IPS-15b (cell line): Measurements from ENCODE around the gene SGCD.
"Not testable (repeated sequence)": the region's sequence is repeated elsewhere in the genome, so short reads cannot be mapped to it uniquely, and the experiment has no call there.

Experiments used
- H3K27me3 ChIP-seq: one replicate; pipeline ENCODE4 v1.6.1; 2013; ENCODE audit warnings: low read length; ENCODE audit not compliant: control insufficient read depth, insufficient read depth
- H3K36me3 ChIP-seq: one replicate; pipeline ENCODE4 v1.6.1; 2013; ENCODE audit warnings: low read length; ENCODE audit not compliant: control insufficient read depth, insufficient read depth
- H3K4me1 ChIP-seq: one replicate; pipeline ENCODE4 v1.6.1; 2013; ENCODE audit warnings: mild to moderate bottlenecking, low read length; ENCODE audit not compliant: control insufficient read depth, insufficient read depth
- H3K4me3 ChIP-seq: one replicate; pipeline ENCODE4 v1.5.1; 2013; ENCODE audit warnings: low read depth, low read length
- H3K9ac ChIP-seq: one replicate; pipeline ENCODE4 v1.6.1; 2013; ENCODE audit warnings: low read depth, mild to moderate bottlenecking, low read length
- H3K9me3 ChIP-seq: one replicate; pipeline ENCODE4 v1.6.1; 2013; ENCODE audit warnings: mild to moderate bottlenecking, low read length; ENCODE audit not compliant: control insufficient read depth, insufficient read depth

SGCD gene

GRCh38 chr5:156589946-156590216 lies 262.9 kb downstream of the SGCD start:
- H3K27me3 ChIP-seq, result no peaks in the 10 kb centered on the region
- H3K9ac ChIP-seq, result no peak overlapping the region
- no peaks in the 10 kb centered on the region for H3K9me3 ChIP-seq
- H3K4me3 ChIP-seq, result no peak overlapping the region
- no peaks in the 10 kb centered on the region for H3K4me1 ChIP-seq
- H3K36me3 ChIP-seq, result no peaks in the 10 kb centered on the region

DNA sequence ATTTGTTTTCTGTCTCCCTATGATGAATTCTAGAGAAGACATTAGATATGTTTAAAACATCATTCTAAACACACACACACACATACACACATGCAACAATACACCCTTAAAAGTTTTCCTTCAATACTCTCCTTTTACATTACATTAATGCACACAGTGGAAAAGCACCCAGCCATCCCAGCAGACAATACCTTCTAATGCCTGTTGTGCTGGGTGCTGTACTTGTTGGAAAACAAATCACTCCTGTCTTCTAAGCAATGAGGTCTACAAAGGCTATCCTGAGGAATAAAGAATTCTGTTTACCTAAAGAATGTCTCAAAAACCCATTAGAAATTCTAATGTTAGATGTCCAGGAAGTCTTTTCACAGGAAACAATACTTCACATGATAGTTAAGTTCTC lies 264.0 kb downstream of the SGCD start:
- Histone ChIP-seq H3K9ac (no peak overlapping the region), H3K9me3 (no peaks in the 10 kb centered on the region), H3K4me3 (no peak overlapping the region), H3K27me3 (no peaks in the 10 kb centered on the region), H3K4me1 (no peaks in the 10 kb centered on the region), H3K36me3 (no peaks in the 10 kb centered on the region)

DNA sequence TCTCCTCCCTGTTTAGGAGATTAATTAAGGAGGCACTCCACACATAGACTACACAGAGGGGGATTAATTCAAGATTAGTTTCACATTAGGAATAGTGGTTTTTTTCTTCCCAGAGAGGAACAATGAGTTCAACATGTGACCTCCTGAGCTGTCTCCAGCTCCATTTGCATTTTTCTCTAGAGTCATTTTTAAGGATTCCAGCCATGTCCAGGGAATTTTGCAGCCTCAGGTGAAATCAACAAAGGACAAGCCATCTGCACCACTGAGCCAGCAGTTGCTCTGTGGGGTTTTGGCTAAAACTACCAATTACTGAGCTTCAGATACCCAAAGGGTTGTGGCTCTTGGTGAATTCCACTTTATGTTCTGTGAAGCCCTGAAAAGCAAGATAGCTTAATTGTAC lies 264.7 kb downstream of the SGCD start:
- Histone ChIP-seq H3K4me3 (no peak overlapping the region), H3K27me3 (no peaks in the 10 kb centered on the region), H3K36me3 (no peaks in the 10 kb centered on the region), H3K4me1 (no peaks in the 10 kb centered on the region), H3K9ac (no peak overlapping the region), H3K9me3 (no peaks in the 10 kb centered on the region)

DNA sequence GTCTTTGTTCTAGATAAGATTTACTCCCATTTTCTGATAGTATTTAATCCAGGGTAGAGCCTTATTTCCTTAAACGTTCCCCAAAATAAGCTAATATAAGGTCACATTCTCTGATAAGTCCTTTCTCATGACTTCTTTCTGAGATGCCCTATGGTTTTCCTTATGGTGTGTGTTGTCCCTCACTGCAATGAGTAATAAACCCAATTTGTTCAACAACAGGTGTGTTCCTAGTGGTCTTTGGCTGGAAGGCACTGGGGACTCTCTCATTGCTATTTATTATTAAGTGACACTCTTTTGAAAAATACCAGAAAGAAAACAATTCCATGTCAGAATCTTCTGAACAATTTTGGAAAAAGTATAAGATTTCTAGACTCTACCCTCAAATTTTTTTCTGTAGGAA lies 266.6 kb downstream of the SGCD start:
- no peaks in the 10 kb centered on the region for H3K36me3 ChIP-seq
- no peaks in the 10 kb centered on the region for H3K27me3 ChIP-seq
- no peak overlapping the region for H3K9ac ChIP-seq
- no peaks in the 10 kb centered on the region for H3K9me3 ChIP-seq
- no peak overlapping the region for H3K4me3 ChIP-seq
- no peaks in the 10 kb centered on the region for H3K4me1 ChIP-seq

DNA sequence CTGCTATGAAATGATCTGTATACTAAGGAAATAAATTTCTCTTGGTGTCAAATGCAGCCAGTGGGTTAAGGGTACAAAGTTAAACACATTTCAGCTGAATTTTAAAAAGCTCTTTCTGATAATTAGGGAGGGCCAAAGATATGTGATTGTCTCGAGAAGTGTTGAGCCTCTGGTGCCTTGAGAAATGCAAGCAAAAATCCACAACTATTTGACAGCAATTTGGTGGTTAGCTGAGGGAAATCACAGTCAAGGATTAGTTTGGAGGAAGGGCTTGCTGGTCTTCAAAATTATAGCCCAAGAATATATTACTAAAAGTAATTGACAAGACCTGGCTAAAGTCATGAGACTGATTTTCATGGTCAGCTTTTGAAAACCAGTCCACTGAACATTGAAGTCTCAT lies 267.4 kb downstream of the SGCD start:
- no peaks in the 10 kb centered on the region for H3K9me3 ChIP-seq
- H3K4me1 ChIP-seq, result no peaks in the 10 kb centered on the region
- H3K4me3 ChIP-seq, result no peak overlapping the region
- H3K27me3 ChIP-seq, result no peaks in the 10 kb centered on the region
- no peaks in the 10 kb centered on the region for H3K36me3 ChIP-seq
- no peak overlapping the region for H3K9ac ChIP-seq

GRCh38 chr5:156595132-156595787 lies 268.3 kb downstream of the SGCD start:
- Histone ChIP-seq H3K9ac (no peak overlapping the region), H3K4me1 (no peaks in the 10 kb centered on the region), H3K36me3 (no peaks in the 10 kb centered on the region), H3K27me3 (no peaks in the 10 kb centered on the region), H3K9me3 (no peaks in the 10 kb centered on the region), H3K4me3 (no peak overlapping the region)

GRCh38 chr5:156597276-156597675 lies 270.3 kb downstream of the SGCD start:
- Histone ChIP-seq H3K4me1 (no peaks in the 10 kb centered on the region), H3K9ac (no peak overlapping the region), H3K9me3 (no peaks in the 10 kb centered on the region), H3K27me3 (no peaks in the 10 kb centered on the region), H3K36me3 (no peaks in the 10 kb centered on the region), H3K4me3 (no peak overlapping the region)

GRCh38 chr5:156598964-156599363 lies 272.0 kb downstream of the SGCD start:
- H3K9ac ChIP-seq, result no peak overlapping the region
- no peaks in the 10 kb centered on the region for H3K27me3 ChIP-seq
- H3K36me3 ChIP-seq, result no peaks in the 10 kb centered on the region
- no peaks in the 10 kb centered on the region for H3K4me1 ChIP-seq
- no peaks in the 10 kb centered on the region for H3K9me3 ChIP-seq
- H3K4me3 ChIP-seq, result no peak overlapping the region

GRCh38 chr5:156610582-156610981 lies 283.6 kb downstream of the SGCD start:
- not testable (repeated sequence) for H3K9me3 ChIP-seq, H3K4me1 ChIP-seq, H3K36me3 ChIP-seq, H3K9ac ChIP-seq, H3K27me3 ChIP-seq, H3K4me3 ChIP-seq

- H3K27me3 ChIP-seq, result no peaks in the 10 kb centered on the region
- no peaks in the 10 kb centered on the region for H3K36me3 ChIP-seq
- no peak overlapping the region for H3K4me3 ChIP-seq
- H3K9ac ChIP-seq, result no peak overlapping the region
- H3K9me3 ChIP-seq, result no peaks in the 10 kb centered on the region
- H3K4me1 ChIP-seq, result no peaks in the 10 kb centered on the region
Observed at GRCh38 chr5:156615901-156616300, 288.9 kb downstream of the SGCD start.

DNA sequence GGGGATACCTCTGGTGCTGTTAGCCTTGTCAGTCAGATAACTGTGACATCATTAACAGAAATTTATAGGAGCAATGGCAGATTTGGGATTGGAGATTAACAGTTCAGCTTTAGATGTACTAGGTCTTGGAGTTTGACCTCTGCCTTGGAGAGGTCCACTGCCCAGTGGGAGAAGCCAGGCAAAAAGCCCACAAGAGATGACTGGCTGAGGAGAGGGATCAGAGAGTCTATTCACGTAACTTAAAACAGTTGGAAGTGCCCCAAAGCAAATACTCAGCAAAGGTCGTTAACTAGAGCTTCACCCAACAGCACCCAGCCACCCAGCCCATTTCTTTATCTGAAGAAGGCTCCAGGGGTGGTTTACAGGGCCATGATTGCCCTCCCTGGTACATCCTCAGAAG lies 290.5 kb downstream of the SGCD start:
- Histone ChIP-seq H3K27me3 (no peaks in the 10 kb centered on the region), H3K4me3 (no peak overlapping the region), H3K9ac (no peak overlapping the region), H3K36me3 (no peaks in the 10 kb centered on the region), H3K4me1 (no peaks in the 10 kb centered on the region), H3K9me3 (no peaks in the 10 kb centered on the region)

- Histone ChIP-seq H3K36me3 (no peaks in the 10 kb centered on the region), H3K27me3 (no peaks in the 10 kb centered on the region), H3K4me1 (no peaks in the 10 kb centered on the region), H3K9ac (no peak overlapping the region), H3K4me3 (no peak overlapping the region), H3K9me3 (no peaks in the 10 kb centered on the region)
Observed at GRCh38 chr5:156618601-156619000, 291.6 kb downstream of the SGCD start.

GRCh38 chr5:156621719-156622118 lies 294.8 kb downstream of the SGCD start:
- no peaks in the 10 kb centered on the region for H3K9me3 ChIP-seq
- H3K9ac ChIP-seq, result no peak overlapping the region
- no peaks in the 10 kb centered on the region for H3K36me3 ChIP-seq
- H3K4me3 ChIP-seq, result no peak overlapping the region
- no peaks in the 10 kb centered on the region for H3K27me3 ChIP-seq
- H3K4me1 ChIP-seq, result no peaks in the 10 kb centered on the region
